GM12801 (cell line): ENCODE results near the gene MT1E.

ENCODE experiments used
- CTCF ChIP-seq: IDR thresholded peaks from one replicate; pipeline ENCODE4 v1.5.1; 2011; ENCODE audit warnings: control low read depth; ENCODE audit not compliant: insufficient read length; ENCODE audit errors: extremely low read depth

The MT1E gene

DNA sequence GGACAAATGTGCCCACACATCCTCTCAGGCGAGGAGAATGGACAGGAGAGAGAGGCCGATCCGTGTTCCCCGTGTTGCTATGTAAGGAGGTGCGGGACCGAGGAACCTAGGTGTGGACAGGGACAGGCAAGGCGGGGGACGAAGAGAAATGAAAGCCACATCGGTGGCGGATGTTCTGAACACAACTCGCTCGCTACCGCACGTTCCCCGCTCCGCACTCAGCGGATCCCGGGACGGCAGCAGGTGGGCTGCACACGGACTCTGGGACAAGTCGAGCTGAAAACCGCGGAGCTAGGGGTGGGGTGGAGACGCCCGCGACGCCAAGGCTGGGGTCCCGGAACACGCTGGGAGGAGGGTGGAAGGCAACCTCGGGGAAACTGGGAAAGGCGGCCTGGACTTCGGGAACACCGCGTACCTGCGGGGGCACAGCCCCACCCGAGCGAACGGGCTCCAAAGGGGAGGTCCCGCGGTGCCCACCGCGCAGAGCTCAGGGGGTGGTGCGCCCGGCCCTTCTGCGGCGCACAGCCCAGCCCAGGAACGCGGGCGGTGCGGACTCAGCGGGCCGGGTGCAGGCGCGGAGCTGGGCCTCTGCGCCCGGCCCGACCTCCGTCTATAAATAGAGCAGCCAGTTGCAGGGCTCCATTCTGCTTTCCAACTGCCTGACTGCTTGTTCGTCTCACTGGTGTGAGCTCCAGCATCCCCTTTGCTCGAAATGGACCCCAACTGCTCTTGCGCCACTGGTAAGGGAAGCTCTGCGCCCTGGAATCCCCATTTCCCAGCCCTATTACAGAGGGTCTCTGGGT lies at the start of gene MT1E:
Gene MT1E (plus strand): TSS at position 642 of the 803 bp plus-strand sequence. CDS start 71 bp downstream, at position 713.
- TF ChIP-seq CTCF = no peak

GRCh38 chr16:56576585-56577299 lies 48.8 kb upstream of the MT1E start:
- no peak for TF ChIP-seq CTCF

- no peak for TF ChIP-seq CTCF
Observed at GRCh38 chr16:56577300-56577625, 48.3 kb upstream of the MT1E start.

- no peak for TF ChIP-seq CTCF
Observed at GRCh38 chr16:56580391-56581048, 45.1 kb upstream of the MT1E start.

DNA sequence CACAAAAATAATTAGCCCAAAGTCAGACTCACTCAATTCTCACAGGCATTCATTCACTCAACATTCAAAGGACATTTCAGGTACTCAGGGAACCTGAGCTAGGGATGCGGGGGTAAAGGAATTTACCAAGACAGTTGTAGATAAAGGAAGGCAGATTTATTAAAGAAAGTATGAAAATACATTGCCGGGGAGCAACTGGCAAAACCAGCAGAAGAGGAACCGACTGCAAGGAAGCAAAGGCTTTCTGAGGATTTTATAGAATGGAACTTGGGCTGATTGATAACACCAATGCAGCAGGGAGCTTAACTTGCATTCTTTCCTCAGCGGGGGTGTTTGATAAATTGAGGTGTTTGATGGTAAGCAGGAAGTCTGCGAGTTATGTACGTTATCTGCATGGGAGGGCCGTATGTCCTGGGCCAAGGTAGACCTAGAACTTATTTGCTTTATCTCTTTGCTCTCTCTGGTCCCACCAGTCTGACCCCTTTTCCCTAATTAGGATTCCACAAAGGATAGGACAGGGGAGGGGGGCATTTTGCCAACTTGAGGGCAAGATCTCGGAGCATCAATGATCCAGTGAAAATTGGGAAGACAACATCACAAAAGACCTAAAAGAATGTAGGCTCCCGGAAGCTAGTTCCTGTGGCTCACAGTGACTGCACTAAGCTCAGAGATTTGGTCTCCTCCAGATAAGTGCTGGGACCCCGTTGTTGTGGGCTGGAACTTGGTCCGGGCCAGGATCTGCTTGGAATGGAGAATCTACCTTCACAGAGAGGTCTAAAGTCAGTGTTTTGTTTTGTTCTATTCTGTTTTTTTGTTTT lies 42.0 kb upstream of the MT1E start:
- TF ChIP-seq CTCF = no peak

DNA sequence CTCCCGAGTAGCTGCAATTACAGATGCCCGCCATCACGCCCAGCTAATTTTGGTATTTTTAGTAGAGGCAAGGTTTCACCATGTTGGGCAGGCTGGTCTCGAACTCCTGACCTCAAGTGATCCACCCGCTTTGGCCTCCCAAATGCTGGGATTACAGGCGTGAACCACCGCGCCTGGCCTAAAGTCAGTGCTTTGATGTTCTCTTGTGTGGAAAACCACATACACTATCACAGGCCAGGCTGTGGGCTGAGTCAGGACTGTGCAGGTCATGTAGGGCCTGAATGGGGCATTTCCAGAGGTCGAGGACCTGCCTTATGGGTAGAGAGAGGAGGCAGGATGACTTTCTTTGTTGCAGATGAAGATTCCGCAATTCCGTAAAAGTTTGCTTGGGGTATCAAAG lies 41.3 kb upstream of the MT1E start:
- TF ChIP-seq CTCF = no peak

DNA sequence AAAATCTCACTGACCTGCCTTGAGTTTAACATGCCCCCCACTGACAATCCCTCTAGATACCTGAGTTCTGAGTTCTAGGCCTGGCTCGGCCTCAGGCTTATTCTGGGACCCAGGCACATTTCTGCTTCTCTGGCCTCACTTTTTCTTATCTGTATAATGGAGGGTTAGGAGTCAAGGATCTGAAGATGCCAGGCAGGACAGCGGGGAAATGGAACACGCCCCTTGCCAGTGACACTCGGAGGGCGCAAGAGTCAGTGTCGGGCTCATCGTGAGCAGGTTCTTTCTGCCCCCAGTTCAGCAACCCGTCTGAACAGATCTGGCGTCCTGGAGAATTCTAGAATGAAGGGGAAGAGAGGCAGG lies 36.8 kb upstream of the MT1E start:
- TF ChIP-seq CTCF = no peak
